ENCODE data around the gene KCNMA1.

KCNMA1 gene

GRCh38 chr10:77541247-77541646 lies 96.4 kb downstream of the KCNMA1 start:
- H3K4ac ChIP-seq (ENCODE audit: low read depth in 1 of 2, low read length in 2 of 2): no peak overlapping the region
- no peak for DNase-seq
- no peak overlapping the region for H2AK5ac ChIP-seq (ENCODE audit: low read length, severe bottlenecking)
- no peak overlapping the region for H3K4me2 ChIP-seq (ENCODE audit: low read length, poor library complexity, severe bottlenecking)
- H3K4me3 ChIP-seq (ENCODE audit: insufficient read depth in 1 of 2, low read depth in 1 of 2, low read length in 2 of 2): no peak overlapping the region
- no peak overlapping the region for H2AFZ ChIP-seq (ENCODE audit: low read depth, low read length)
- no peak overlapping the region for H3K9ac ChIP-seq (ENCODE audit: low read length)
- no peak overlapping the region for H2BK5ac ChIP-seq (ENCODE audit: low read depth, low read length, poor library complexity, severe bottlenecking)
- H3K79me1 ChIP-seq (replicated peaks; ENCODE audit: low read length, poor library complexity, severe bottlenecking): peaks cover 34% of the 10 kb centered on the region
- no peak overlapping the region for H3K27ac ChIP-seq (ENCODE audit: low read length, poor library complexity, severe bottlenecking)
- H2BK15ac ChIP-seq (ENCODE audit: low read depth, poor library complexity, severe bottlenecking): no peak overlapping the region
- peaks cover 3% of the 10 kb centered on the region for H3K4me1 ChIP-seq (ENCODE audit: control insufficient read depth, insufficient read depth, low read depth, low read length)
- H3K9me3 ChIP-seq (ENCODE audit: control insufficient read depth, low read length): no peaks in the 10 kb centered on the region
- H2BK120ac ChIP-seq (ENCODE audit: low read depth, low read length): no peak overlapping the region
- H2BK12ac ChIP-seq (ENCODE audit: low read length in 2 of 2): no peak overlapping the region
- no peak overlapping the region for H3K14ac ChIP-seq (ENCODE audit: low read length in 2 of 2)
- no CpG with 5 or more reads among the region's 1 CpG for WGBS
- H3K18ac ChIP-seq (ENCODE audit: low read depth in 1 of 2, low read length in 2 of 2): no peak overlapping the region
- H3K27me3 ChIP-seq (ENCODE audit: control insufficient read depth in 1 of 2, insufficient read depth in 1 of 2, low read length in 2 of 2): no peaks in the 10 kb centered on the region
- no peak overlapping the region for H3K23ac ChIP-seq (ENCODE audit: low read length in 2 of 2)
- H3K36me3 ChIP-seq (ENCODE audit: control insufficient read depth in 1 of 2, insufficient read depth in 2 of 2, low read depth in 1 of 2, low read length in 2 of 2): peaks cover 0 to 2% of the 10 kb centered on the region in 2 experiments
- H4K91ac ChIP-seq (ENCODE audit: low read length): no peak overlapping the region
- H4K8ac ChIP-seq (ENCODE audit: low read length): no peak overlapping the region

- H3K14ac ChIP-seq (ENCODE audit: low read length in 2 of 2): no peak overlapping the region
- no peak overlapping the region for H3K18ac ChIP-seq (ENCODE audit: low read depth in 1 of 2, low read length in 2 of 2)
- H3K36me3 ChIP-seq (ENCODE audit: control insufficient read depth in 1 of 2, insufficient read depth in 2 of 2, low read depth in 1 of 2, low read length in 2 of 2): peaks cover 0 to 2% of the 10 kb centered on the region in 2 experiments
- H4K8ac ChIP-seq (ENCODE audit: low read length): peak overlapping the region; percentile 20
- no peak overlapping the region for H2AFZ ChIP-seq (ENCODE audit: low read depth, low read length)
- H2BK15ac ChIP-seq (ENCODE audit: low read depth, poor library complexity, severe bottlenecking): no peak overlapping the region
- H3K4me3 ChIP-seq (ENCODE audit: insufficient read depth in 1 of 2, low read depth in 1 of 2, low read length in 2 of 2): no peak overlapping the region
- no peaks in the 10 kb centered on the region for H3K27me3 ChIP-seq (ENCODE audit: control insufficient read depth in 1 of 2, insufficient read depth in 1 of 2, low read length in 2 of 2)
- no peak overlapping the region for H4K91ac ChIP-seq (ENCODE audit: low read length)
- no peak overlapping the region for H3K9ac ChIP-seq (ENCODE audit: low read length)
- H2BK5ac ChIP-seq (ENCODE audit: low read depth, low read length, poor library complexity, severe bottlenecking): no peak overlapping the region
- WGBS: 90% methylated on average over 5 of the region's 7 CpGs
- H2BK120ac ChIP-seq (ENCODE audit: low read depth, low read length): no peak overlapping the region
- H3K4me1 ChIP-seq (ENCODE audit: control insufficient read depth, insufficient read depth, low read depth, low read length): peaks cover 3% of the 10 kb centered on the region
- no peak overlapping the region for H3K4me2 ChIP-seq (ENCODE audit: low read length, poor library complexity, severe bottlenecking)
- H2BK12ac ChIP-seq (ENCODE audit: low read length in 2 of 2): no peak overlapping the region
- no peak overlapping the region for H3K27ac ChIP-seq (ENCODE audit: low read length, poor library complexity, severe bottlenecking)
- H3K23ac ChIP-seq (ENCODE audit: low read length in 2 of 2): no peak overlapping the region
- H3K4ac ChIP-seq (ENCODE audit: low read depth in 1 of 2, low read length in 2 of 2): no peak overlapping the region
- H3K9me3 ChIP-seq (ENCODE audit: control insufficient read depth, low read length): no peaks in the 10 kb centered on the region
- no peak for DNase-seq
- peaks cover 28% of the 10 kb centered on the region for H3K79me1 ChIP-seq (replicated peaks; ENCODE audit: low read length, poor library complexity, severe bottlenecking)
- H2AK5ac ChIP-seq (ENCODE audit: low read length, severe bottlenecking): no peak overlapping the region
These were observed 98.3 kb downstream of the KCNMA1 start for GRCh38 chr10:77539147-77539935.

- H3K4ac ChIP-seq (ENCODE audit: low read depth in 1 of 2, low read length in 2 of 2): no peak overlapping the region
- no peak overlapping the region for H2AFZ ChIP-seq (ENCODE audit: low read depth, low read length)
- peaks cover 11% of the 10 kb centered on the region for H3K4me1 ChIP-seq (ENCODE audit: control insufficient read depth, insufficient read depth, low read depth, low read length)
- H3K18ac ChIP-seq (ENCODE audit: low read depth in 1 of 2, low read length in 2 of 2): no peak overlapping the region
- H3K14ac ChIP-seq (ENCODE audit: low read length in 2 of 2): peak overlapping the region in 1 of 2 experiments; percentile 61
- no peak overlapping the region for H2BK5ac ChIP-seq (ENCODE audit: low read depth, low read length, poor library complexity, severe bottlenecking)
- H4K91ac ChIP-seq (ENCODE audit: low read length): peak overlapping the region; percentile 22
- no peak overlapping the region for H2BK15ac ChIP-seq (ENCODE audit: low read depth, poor library complexity, severe bottlenecking)
- no peak overlapping the region for H3K4me2 ChIP-seq (ENCODE audit: low read length, poor library complexity, severe bottlenecking)
- H3K27me3 ChIP-seq (ENCODE audit: control insufficient read depth in 1 of 2, insufficient read depth in 1 of 2, low read length in 2 of 2): no peaks in the 10 kb centered on the region
- no peak overlapping the region for H2AK5ac ChIP-seq (ENCODE audit: low read length, severe bottlenecking)
- H3K9ac ChIP-seq (ENCODE audit: low read length): no peak overlapping the region
- H3K79me1 ChIP-seq (replicated peaks; ENCODE audit: low read length, poor library complexity, severe bottlenecking): peaks cover 26% of the 10 kb centered on the region
- no peak for DNase-seq
- H2BK12ac ChIP-seq (ENCODE audit: low read length in 2 of 2): no peak overlapping the region
- peaks cover 0 to 2% of the 10 kb centered on the region in 2 experiments for H3K36me3 ChIP-seq (ENCODE audit: control insufficient read depth in 1 of 2, insufficient read depth in 2 of 2, low read depth in 1 of 2, low read length in 2 of 2)
- H3K9me3 ChIP-seq (ENCODE audit: control insufficient read depth, low read length): no peaks in the 10 kb centered on the region
- no peak overlapping the region for H2BK120ac ChIP-seq (ENCODE audit: low read depth, low read length)
- H4K8ac ChIP-seq (ENCODE audit: low read length): no peak overlapping the region
- peak overlapping the region in 1 of 2 experiments; percentile 28 for H3K4me3 ChIP-seq (ENCODE audit: insufficient read depth in 1 of 2, low read depth in 1 of 2, low read length in 2 of 2)
- H3K23ac ChIP-seq (ENCODE audit: low read length in 2 of 2): peak overlapping the region in 1 of 2 experiments; percentile 14
- WGBS: 95% methylated on average over 13 of the region's 13 CpGs
- no peak overlapping the region for H3K27ac ChIP-seq (ENCODE audit: low read length, poor library complexity, severe bottlenecking)
These were observed 99.8 kb downstream of the KCNMA1 start for GRCh38 chr10:77537720-77538373.

GRCh38 chr10:77537071-77537470 lies 100.5 kb downstream of the KCNMA1 start:
- Histone ChIP-seq H2BK15ac (ENCODE audit: low read depth, poor library complexity, severe bottlenecking) (no peak overlapping the region), H2AK5ac (ENCODE audit: low read length, severe bottlenecking) (no peak overlapping the region), H3K9me3 (ENCODE audit: control insufficient read depth, low read length) (no peaks in the 10 kb centered on the region), H3K14ac (ENCODE audit: low read length in 2 of 2) (no peak overlapping the region), H4K91ac (ENCODE audit: low read length) (no peak overlapping the region), H3K27ac (ENCODE audit: low read length, poor library complexity, severe bottlenecking) (no peak overlapping the region), H3K36me3 (ENCODE audit: control insufficient read depth in 1 of 2, insufficient read depth in 2 of 2, low read depth in 1 of 2, low read length in 2 of 2) (peaks cover 0 to 2% of the 10 kb centered on the region in 2 experiments), H2BK5ac (ENCODE audit: low read depth, low read length, poor library complexity, severe bottlenecking) (no peak overlapping the region), H4K8ac (ENCODE audit: low read length) (no peak overlapping the region), H3K27me3 (ENCODE audit: control insufficient read depth in 1 of 2, insufficient read depth in 1 of 2, low read length in 2 of 2) (no peaks in the 10 kb centered on the region), H3K9ac (ENCODE audit: low read length) (no peak overlapping the region), H3K4me1 (ENCODE audit: control insufficient read depth, insufficient read depth, low read depth, low read length) (peaks cover 13% of the 10 kb centered on the region), H3K23ac (ENCODE audit: low read length in 2 of 2) (no peak overlapping the region), H3K4ac (ENCODE audit: low read depth in 1 of 2, low read length in 2 of 2) (no peak overlapping the region), H2BK12ac (ENCODE audit: low read length in 2 of 2) (no peak overlapping the region), H3K4me2 (ENCODE audit: low read length, poor library complexity, severe bottlenecking) (no peak overlapping the region), H3K18ac (ENCODE audit: low read depth in 1 of 2, low read length in 2 of 2) (no peak overlapping the region), H3K4me3 (ENCODE audit: insufficient read depth in 1 of 2, low read depth in 1 of 2, low read length in 2 of 2) (no peak overlapping the region), H2BK120ac (ENCODE audit: low read depth, low read length) (no peak overlapping the region), H3K79me1 (replicated peaks; ENCODE audit: low read length, poor library complexity, severe bottlenecking) (peaks cover 24% of the 10 kb centered on the region), H2AFZ (ENCODE audit: low read depth, low read length) (no peak overlapping the region)
- no peak for DNase-seq
- 76% methylated on average over 2 of the region's 2 CpGs for WGBS

Data from mesenchymal stem cell (in vitro differentiated cells and primary cell).